HG03460 (cell line): Measurements from ENCODE around the gene GAMT.
A peak's percentile ranks its signal among the peaks of the same experiment; 100 is the strongest.
"Not testable (repeated sequence)": the region's sequence is repeated elsewhere in the genome, so short reads cannot be mapped to it uniquely, and the experiment has no call there.

Experiments used
- ATAC-seq: cut with Tn5 transposase; IDR thresholded peaks from one replicate; pipeline ENCODE4 v1.9.1; 2021; ENCODE audit not compliant: unreplicated experiment

Gene GAMT

GRCh38 chr19:1401138-1401888 is at the start of gene GAMT:
Gene GAMT, minus strand, starts transcription at chr19:1401542. Its CDS starts 66 bp downstream, at chr19:1401476.
- no peak for ATAC-seq

- ATAC-seq: no peak
Measured at GRCh38 chr19:1449467-1450442, 48.4 kb upstream of the GAMT start, which contains the start of gene APC2. Gene APC2, plus strand, starts transcription at chr19:1450121. Its CDS starts 2,881 bp downstream, at chr19:1453002.

- no peak for ATAC-seq
Measured at GRCh38 chr19:1447944-1448343, 46.6 kb upstream of the GAMT start.

- no peak for ATAC-seq
Measured at GRCh38 chr19:1447504-1447903, 46.2 kb upstream of the GAMT start.

- no peak for ATAC-seq
Measured at GRCh38 chr19:1446713-1447481, 45.6 kb upstream of the GAMT start.

- ATAC-seq: no peak
Measured at GRCh38 chr19:1445932-1446712, 44.8 kb upstream of the GAMT start.

GRCh38 chr19:1445185-1445931 is 44.0 kb upstream of the GAMT start:
- no peak for ATAC-seq

GRCh38 chr19:1441677-1442438 is 40.5 kb upstream of the GAMT start:
- no peak for ATAC-seq

GRCh38 chr19:1441022-1441426 is 39.7 kb upstream of the GAMT start:
- ATAC-seq: no peak

- ATAC-seq: no peak
Measured at GRCh38 chr19:1440418-1440801, 39.1 kb upstream of the GAMT start.

- ATAC-seq: not testable (repeated sequence)
Measured at GRCh38 chr19:1439525-1440417, 38.4 kb upstream of the GAMT start.

GRCh38 chr19:1438933-1439354 is 37.6 kb upstream of the GAMT start:
- no peak for ATAC-seq

GRCh38 chr19:1438035-1438932 is 36.9 kb upstream of the GAMT start, which contains the start of gene RPS15:
Gene RPS15, plus strand, starts transcription at chr19:1438396. Its CDS starts 30 bp downstream, at chr19:1438426.
- peak; percentile 60 for ATAC-seq

GRCh38 chr19:1437609-1438008 is 36.3 kb upstream of the GAMT start:
- no peak for ATAC-seq

- no peak for ATAC-seq
Measured at GRCh38 chr19:1435378-1435989, 34.1 kb upstream of the GAMT start.

GRCh38 chr19:1434577-1435060 is 33.3 kb upstream of the GAMT start:
- no peak for ATAC-seq
